ENCODE results near the gene TYMS.

Gene TYMS

DNA sequence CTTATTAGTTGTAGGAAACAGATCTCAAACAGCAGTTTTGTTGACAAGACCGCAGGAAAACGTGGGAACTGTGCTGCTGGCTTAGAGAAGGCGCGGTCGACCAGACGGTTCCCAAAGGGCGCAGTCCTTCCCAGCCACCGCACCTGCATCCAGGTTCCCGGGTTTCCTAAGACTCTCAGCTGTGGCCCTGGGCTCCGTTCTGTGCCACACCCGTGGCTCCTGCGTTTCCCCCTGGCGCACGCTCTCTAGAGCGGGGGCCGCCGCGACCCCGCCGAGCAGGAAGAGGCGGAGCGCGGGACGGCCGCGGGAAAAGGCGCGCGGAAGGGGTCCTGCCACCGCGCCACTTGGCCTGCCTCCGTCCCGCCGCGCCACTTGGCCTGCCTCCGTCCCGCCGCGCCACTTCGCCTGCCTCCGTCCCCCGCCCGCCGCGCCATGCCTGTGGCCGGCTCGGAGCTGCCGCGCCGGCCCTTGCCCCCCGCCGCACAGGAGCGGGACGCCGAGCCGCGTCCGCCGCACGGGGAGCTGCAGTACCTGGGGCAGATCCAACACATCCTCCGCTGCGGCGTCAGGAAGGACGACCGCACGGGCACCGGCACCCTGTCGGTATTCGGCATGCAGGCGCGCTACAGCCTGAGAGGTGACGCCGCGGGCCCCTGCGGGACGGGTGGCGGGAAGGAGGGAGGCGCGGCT, at the start of gene TYMS:
Gene TYMS (plus strand): TSS at position 343 of the 690 bp plus-strand sequence. CDS start 90 bp downstream, at position 433.
- Histone ChIP-seq H3K36me3 (ENCODE audit: control insufficient read depth, insufficient read depth, low read length) (peaks cover 14% of the 10 kb centered on the region), H3K4me3 (ENCODE audit: low read depth, low read length) (peak within 1 kb of the TSS; percentile 85), H3K4me1 (ENCODE audit: control insufficient read depth, insufficient read depth, low read length) (peaks cover 2% of the 10 kb centered on the region), H3K9me3 (ENCODE audit: control insufficient read depth, insufficient read depth, low read length) (no peaks in the 10 kb centered on the region), H3K27me3 (ENCODE audit: control insufficient read depth, insufficient read depth, low read length) (no peaks in the 10 kb centered on the region), H3K9ac (ENCODE audit: low read depth, low read length) (peak within 1 kb of the TSS; percentile 87)

DNA sequence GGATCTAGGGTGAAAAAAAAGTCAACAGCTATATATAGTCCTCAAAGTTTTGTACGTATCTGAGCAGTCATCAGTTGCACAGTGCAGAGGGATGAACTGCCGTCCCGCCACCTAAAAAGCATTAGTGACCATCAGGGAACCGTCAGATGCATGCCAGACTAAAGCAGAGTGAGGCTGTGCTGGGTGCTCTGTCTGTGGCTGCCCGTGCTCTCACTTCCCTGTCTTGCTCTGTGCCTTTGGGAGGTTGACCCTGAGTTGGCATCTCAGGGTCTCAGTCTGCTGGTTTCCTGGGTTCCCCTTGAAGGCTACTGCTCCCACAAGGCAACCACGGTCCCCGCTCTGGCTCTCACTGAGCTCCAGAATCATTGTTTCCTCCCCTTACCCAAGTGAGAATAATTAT, 49.5 kb upstream of the TYMS start:
- H3K36me3 ChIP-seq (ENCODE audit: control insufficient read depth, insufficient read depth, low read length): no peaks in the 10 kb centered on the region
- H3K9me3 ChIP-seq (ENCODE audit: control insufficient read depth, insufficient read depth, low read length): no peaks in the 10 kb centered on the region
- no peak overlapping the region for H3K9ac ChIP-seq (ENCODE audit: low read depth, low read length)
- no peaks in the 10 kb centered on the region for H3K27me3 ChIP-seq (ENCODE audit: control insufficient read depth, insufficient read depth, low read length)
- H3K4me3 ChIP-seq (ENCODE audit: low read depth, low read length): no peak overlapping the region
- no peaks in the 10 kb centered on the region for H3K4me1 ChIP-seq (ENCODE audit: control insufficient read depth, insufficient read depth, low read length)

DNA sequence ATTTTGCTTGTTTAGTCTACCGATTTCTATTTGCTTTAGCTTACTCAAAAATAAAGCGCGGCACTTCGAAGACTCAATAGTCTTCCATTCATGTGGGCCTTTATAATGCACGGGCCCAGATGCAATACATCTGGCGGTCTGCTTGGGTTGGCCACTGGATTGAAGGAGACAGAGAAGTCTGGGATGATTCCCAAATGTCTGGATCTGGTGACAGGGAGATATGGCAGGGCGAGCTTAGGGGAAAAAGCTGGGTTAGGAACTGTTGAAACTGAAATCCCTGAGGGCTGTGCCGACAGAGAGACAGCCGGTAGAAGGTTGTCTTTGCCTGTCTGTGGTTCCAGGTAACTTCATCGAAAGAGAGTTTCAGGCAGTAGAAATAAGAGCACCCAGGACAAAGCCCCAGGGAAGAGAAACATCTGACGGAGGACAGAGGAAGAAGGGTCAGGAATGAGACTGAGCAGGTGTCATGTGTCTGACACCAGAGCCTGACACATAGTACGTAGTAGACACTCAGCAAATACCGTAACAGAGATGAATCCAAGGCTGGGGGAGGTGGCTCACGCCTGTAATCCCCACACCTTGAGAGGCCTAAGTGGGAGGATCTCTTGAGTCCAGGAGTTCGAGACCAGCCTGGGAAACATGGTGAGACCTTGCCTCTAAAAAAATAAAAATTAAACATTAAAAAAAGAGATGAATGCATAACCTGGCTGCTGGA, 47.1 kb upstream of the TYMS start:
- H3K27me3 ChIP-seq (ENCODE audit: control insufficient read depth, insufficient read depth, low read length): no peaks in the 10 kb centered on the region
- no peaks in the 10 kb centered on the region for H3K4me1 ChIP-seq (ENCODE audit: control insufficient read depth, insufficient read depth, low read length)
- no peaks in the 10 kb centered on the region for H3K36me3 ChIP-seq (ENCODE audit: control insufficient read depth, insufficient read depth, low read length)
- H3K4me3 ChIP-seq (ENCODE audit: low read depth, low read length): no peak overlapping the region
- H3K9me3 ChIP-seq (ENCODE audit: control insufficient read depth, insufficient read depth, low read length): no peaks in the 10 kb centered on the region
- no peak overlapping the region for H3K9ac ChIP-seq (ENCODE audit: low read depth, low read length)

DNA sequence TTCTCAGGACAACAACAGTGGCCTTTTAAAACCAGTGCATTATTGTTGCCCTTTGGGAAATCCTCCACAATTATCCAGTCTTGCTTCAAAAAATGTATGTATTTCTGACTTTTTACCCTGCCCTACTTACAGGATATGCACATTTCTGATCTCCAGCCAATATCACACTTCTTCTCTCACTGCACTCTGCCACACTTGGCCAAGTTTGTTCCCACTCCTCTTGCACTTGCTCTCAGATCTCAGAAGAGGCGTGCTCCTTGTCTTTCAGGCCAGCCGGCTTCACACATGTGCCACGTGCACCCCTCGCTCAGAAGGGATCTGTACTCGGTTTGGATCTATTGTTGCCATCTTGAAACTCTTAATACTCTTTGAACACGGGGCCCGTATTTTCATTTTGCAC, 45.3 kb upstream of the TYMS start:
- H3K36me3 ChIP-seq (ENCODE audit: control insufficient read depth, insufficient read depth, low read length): no peaks in the 10 kb centered on the region
- H3K9ac ChIP-seq (ENCODE audit: low read depth, low read length): no peak overlapping the region
- no peaks in the 10 kb centered on the region for H3K4me1 ChIP-seq (ENCODE audit: control insufficient read depth, insufficient read depth, low read length)
- H3K4me3 ChIP-seq (ENCODE audit: low read depth, low read length): no peak overlapping the region
- H3K27me3 ChIP-seq (ENCODE audit: control insufficient read depth, insufficient read depth, low read length): no peaks in the 10 kb centered on the region
- H3K9me3 ChIP-seq (ENCODE audit: control insufficient read depth, insufficient read depth, low read length): no peaks in the 10 kb centered on the region

DNA sequence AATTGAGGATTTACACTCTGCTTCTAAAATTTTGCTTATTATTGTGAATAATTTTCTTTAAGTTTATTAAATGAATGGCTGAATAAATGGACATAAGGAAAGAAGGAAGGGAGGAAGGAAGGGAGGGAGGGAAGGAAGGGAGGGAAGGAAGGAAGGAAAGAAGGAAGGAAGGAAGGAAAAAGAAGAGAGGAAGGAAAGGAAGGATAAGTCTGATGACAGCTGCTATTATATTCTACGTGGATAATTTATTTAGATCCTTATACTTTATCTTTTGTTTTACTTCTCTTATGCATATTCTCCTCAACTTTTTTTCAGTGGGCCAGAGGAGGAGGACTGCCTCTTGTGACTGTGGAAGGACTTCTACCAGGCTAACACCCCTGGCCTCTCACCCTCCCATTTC, 43.3 kb upstream of the TYMS start:
- Histone ChIP-seq H3K27me3 (ENCODE audit: control insufficient read depth, insufficient read depth, low read length) (no peaks in the 10 kb centered on the region), H3K36me3 (ENCODE audit: control insufficient read depth, insufficient read depth, low read length) (no peaks in the 10 kb centered on the region), H3K4me3 (ENCODE audit: low read depth, low read length) (no peak overlapping the region), H3K9me3 (ENCODE audit: control insufficient read depth, insufficient read depth, low read length) (no peaks in the 10 kb centered on the region), H3K4me1 (ENCODE audit: control insufficient read depth, insufficient read depth, low read length) (no peaks in the 10 kb centered on the region), H3K9ac (ENCODE audit: low read depth, low read length) (no peak overlapping the region)

DNA sequence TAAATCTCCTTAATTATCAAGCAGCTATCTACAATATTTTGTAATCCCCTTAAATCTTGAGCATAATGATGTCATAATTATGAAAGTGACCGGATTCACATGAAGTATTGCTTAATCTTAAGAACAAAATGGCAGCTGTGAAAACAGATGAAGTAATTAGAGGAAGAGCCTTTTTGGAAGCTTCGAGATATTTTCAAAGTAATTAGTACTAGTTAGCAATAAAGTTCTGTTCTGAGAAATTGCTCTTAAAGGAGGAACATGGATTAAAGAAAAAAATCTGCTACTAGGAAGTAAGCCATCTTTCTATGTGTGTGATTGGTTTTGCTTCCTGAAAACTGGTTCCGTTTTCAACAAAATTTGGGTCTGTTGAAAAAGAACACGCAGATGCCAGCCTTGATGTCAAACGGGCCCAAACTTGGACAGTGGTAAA, 42.3 kb upstream of the TYMS start:
- no peaks in the 10 kb centered on the region for H3K27me3 ChIP-seq (ENCODE audit: control insufficient read depth, insufficient read depth, low read length)
- no peaks in the 10 kb centered on the region for H3K4me1 ChIP-seq (ENCODE audit: control insufficient read depth, insufficient read depth, low read length)
- H3K9ac ChIP-seq (ENCODE audit: low read depth, low read length): no peak overlapping the region
- H3K9me3 ChIP-seq (ENCODE audit: control insufficient read depth, insufficient read depth, low read length): no peaks in the 10 kb centered on the region
- no peaks in the 10 kb centered on the region for H3K36me3 ChIP-seq (ENCODE audit: control insufficient read depth, insufficient read depth, low read length)
- no peak overlapping the region for H3K4me3 ChIP-seq (ENCODE audit: low read depth, low read length)

DNA sequence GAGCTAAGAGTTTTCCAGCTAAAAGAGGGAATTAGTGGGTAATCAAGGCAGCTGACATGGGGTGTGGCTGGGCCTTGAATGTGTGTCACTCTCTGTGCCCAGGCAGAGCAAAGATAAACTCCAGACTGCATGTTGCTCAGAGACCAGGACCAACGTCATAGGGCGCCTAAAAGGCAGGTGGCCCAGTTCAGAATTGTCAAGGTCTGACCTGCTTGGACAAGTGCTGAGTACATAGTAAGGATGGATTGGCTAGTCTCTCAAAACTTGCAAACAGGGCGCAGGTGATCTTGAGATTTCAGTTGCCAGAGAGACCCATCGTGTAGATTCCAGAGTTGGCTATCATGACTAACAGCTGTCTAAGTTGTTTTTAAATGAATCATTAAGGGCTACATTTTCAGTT, 41.7 kb upstream of the TYMS start:
- no peak overlapping the region for H3K9ac ChIP-seq (ENCODE audit: low read depth, low read length)

DNA sequence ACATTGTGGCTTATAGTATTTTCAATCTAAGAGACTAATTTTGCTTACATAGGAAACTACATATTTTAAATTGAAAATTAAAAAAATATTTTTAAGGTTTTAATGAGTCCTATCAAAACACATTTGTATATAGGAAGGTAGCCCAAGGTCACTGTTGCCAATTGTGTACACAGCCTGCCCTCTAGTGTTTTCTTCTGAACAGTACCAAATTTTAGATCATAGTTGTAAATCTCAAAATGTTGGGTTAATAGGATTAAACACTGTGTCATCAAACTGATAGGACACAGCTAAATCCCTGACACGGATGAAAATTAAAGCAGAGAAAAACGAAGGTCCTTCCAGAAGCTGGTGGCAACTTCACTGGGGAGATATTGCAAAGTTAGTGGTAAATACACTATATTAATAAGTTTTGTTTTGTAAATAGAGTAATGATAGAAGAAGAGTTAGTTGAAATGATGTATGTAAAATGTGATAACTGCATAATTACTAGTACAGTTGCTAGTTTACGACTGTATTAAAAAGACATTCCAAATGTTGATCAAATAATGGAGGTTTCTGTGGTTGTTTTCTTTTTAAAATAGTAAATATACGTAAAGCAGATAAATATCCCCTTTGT, 41.0 kb upstream of the TYMS start:
- H3K9me3 ChIP-seq (ENCODE audit: control insufficient read depth, insufficient read depth, low read length): no peaks in the 10 kb centered on the region
- no peaks in the 10 kb centered on the region for H3K27me3 ChIP-seq (ENCODE audit: control insufficient read depth, insufficient read depth, low read length)
- no peak overlapping the region for H3K4me3 ChIP-seq (ENCODE audit: low read depth, low read length)
- H3K4me1 ChIP-seq (ENCODE audit: control insufficient read depth, insufficient read depth, low read length): no peaks in the 10 kb centered on the region
- H3K36me3 ChIP-seq (ENCODE audit: control insufficient read depth, insufficient read depth, low read length): no peaks in the 10 kb centered on the region
- H3K9ac ChIP-seq (ENCODE audit: low read depth, low read length): no peak overlapping the region

More for the DNA sequence above, 41.7 kb upstream of the TYMS start:
- Histone ChIP-seq H3K4me3 (ENCODE audit: low read depth, low read length) (no peak overlapping the region), H3K4me1 (ENCODE audit: control insufficient read depth, insufficient read depth, low read length) (no peaks in the 10 kb centered on the region), H3K27me3 (ENCODE audit: control insufficient read depth, insufficient read depth, low read length) (no peaks in the 10 kb centered on the region), H3K36me3 (ENCODE audit: control insufficient read depth, insufficient read depth, low read length) (no peaks in the 10 kb centered on the region), H3K9me3 (ENCODE audit: control insufficient read depth, insufficient read depth, low read length) (no peaks in the 10 kb centered on the region)

DNA sequence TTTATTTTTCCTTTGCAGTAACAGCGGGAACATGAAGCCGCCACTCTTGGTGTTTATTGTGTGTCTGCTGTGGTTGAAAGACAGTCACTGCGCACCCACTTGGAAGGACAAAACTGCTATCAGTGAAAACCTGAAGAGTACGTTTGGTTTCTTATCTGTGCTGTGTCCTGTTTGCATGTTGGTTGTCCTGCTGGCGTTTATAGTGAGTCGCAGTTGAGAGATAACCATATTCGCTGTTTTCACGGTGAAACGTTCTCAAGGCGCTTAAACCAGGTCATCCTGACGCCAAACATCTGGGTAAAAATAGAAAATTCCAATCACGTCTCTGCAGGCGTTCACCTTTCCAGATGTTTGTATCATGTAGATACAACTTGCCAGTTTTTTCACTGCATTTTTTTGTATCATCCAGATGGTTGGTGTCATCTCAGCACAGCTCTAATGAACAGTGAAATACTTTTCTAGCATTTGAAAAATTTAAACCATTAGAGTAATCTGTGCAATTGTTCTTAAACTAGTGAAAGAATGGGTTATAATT, 39.4 kb upstream of the TYMS start:
- H3K36me3 ChIP-seq (ENCODE audit: control insufficient read depth, insufficient read depth, low read length): no peaks in the 10 kb centered on the region
- no peaks in the 10 kb centered on the region for H3K4me1 ChIP-seq (ENCODE audit: control insufficient read depth, insufficient read depth, low read length)
- H3K27me3 ChIP-seq (ENCODE audit: control insufficient read depth, insufficient read depth, low read length): no peaks in the 10 kb centered on the region
- H3K9me3 ChIP-seq (ENCODE audit: control insufficient read depth, insufficient read depth, low read length): no peaks in the 10 kb centered on the region
- no peak overlapping the region for H3K9ac ChIP-seq (ENCODE audit: low read depth, low read length)
- no peak overlapping the region for H3K4me3 ChIP-seq (ENCODE audit: low read depth, low read length)

DNA sequence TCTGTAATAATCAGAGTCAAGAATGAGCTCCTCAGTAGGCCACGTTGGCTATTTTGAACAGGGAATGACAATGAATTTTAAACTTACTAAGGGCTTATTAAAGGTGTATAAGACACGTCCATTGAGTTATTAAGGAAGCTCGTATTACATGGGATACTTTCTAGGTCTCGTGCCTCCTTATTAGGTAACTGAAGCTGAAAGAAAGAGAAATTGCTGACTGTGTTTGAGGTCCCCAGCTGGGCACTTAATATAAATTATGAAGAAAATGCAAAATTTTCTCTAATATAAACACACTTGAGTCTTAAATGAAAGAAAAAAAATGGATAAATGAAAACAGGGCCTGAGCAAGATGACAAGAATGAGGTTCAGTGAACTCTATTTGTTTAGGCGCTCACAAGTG, 38.8 kb upstream of the TYMS start:
- Histone ChIP-seq H3K27me3 (ENCODE audit: control insufficient read depth, insufficient read depth, low read length) (no peaks in the 10 kb centered on the region), H3K4me1 (ENCODE audit: control insufficient read depth, insufficient read depth, low read length) (no peaks in the 10 kb centered on the region), H3K36me3 (ENCODE audit: control insufficient read depth, insufficient read depth, low read length) (no peaks in the 10 kb centered on the region), H3K4me3 (ENCODE audit: low read depth, low read length) (no peak overlapping the region), H3K9ac (ENCODE audit: low read depth, low read length) (no peak overlapping the region), H3K9me3 (ENCODE audit: control insufficient read depth, insufficient read depth, low read length) (no peaks in the 10 kb centered on the region)

DNA sequence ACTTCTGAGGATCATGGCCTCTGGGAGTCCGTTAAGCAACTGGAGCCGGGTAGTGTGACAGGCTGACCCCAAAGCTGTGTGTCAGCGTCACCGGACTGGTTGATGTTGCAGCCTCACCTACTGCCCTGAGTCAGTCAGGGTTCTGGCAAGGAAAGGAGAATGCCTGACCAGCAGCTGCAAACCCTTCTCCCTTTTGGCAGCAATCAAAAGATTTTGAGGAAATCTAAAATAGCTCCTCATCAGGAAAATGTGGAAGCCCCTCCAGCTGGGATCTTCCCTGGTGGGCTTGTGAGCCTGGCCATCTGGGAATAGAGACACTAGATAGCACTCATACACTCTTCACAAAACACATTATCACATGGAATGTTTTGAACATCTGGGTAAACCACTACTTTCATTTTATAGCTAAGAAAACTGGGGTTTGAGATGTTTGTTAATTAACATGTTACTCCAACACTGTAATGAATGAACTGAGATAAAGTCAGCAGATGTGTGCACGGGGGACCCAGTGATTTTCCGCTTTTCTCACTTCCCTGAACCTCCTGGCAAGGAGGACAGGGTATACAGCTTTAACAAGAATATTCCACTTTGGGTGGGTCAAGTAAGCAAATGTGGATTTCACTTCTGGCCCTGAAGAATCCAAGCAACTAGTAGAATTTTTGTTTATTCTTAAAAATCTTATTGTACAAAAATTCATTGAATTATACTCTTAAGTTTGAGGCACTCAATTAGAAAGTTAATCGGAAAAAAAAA, 36.0 kb upstream of the TYMS start:
- Histone ChIP-seq H3K36me3 (ENCODE audit: control insufficient read depth, insufficient read depth, low read length) (no peaks in the 10 kb centered on the region), H3K27me3 (ENCODE audit: control insufficient read depth, insufficient read depth, low read length) (no peaks in the 10 kb centered on the region), H3K9ac (ENCODE audit: low read depth, low read length) (no peak overlapping the region), H3K9me3 (ENCODE audit: control insufficient read depth, insufficient read depth, low read length) (no peaks in the 10 kb centered on the region), H3K4me1 (ENCODE audit: control insufficient read depth, insufficient read depth, low read length) (no peaks in the 10 kb centered on the region), H3K4me3 (ENCODE audit: low read depth, low read length) (no peak overlapping the region)

All from iPS-15b (cell line).